Endothelial cell of umbilical vein (primary cell): Measurements from ENCODE around the gene TOP1. TPM values are rescaled to one million over a fixed set of nuclear protein-coding genes. Genes with fewer than 3 reads are reported as not detected.

Source experiments
- BruUV-seq: library from RNA; stranded (reverse); fragments of 400-500 nt; replicated peaks from 2 replicates; lab custom pipeline; 2021; lab: Mats Ljungman, UMichigan
- CTCF ChIA-PET: fragments of 300-600, 350-600 bp; sonication (Branson Sonifier 250); formaldehyde crosslinking; loops from one replicate; lab custom pipeline; 2021; ENCODE audit warnings: antibody characterized with exemption, inconsistent platforms; lab: Charles Lee
- POLR2A ChIA-PET: fragments of 300-600, 350-600 bp; sonication (Branson Sonifier 250); formaldehyde crosslinking; loops from one replicate; lab custom pipeline; 2021; ENCODE audit warnings: antibody characterized with exemption, inconsistent platforms; lab: Charles Lee
- DNase-seq: peaks from one replicate; pipeline ENCODE4 v3.0.0-alpha.2; 2011; ENCODE audit warnings: low read depth, low spot score
- FAIRE-seq: peaks from 2 replicates; lab custom pipeline; 2011; peaks lifted over from hg19 to GRCh38; lab: Jason Lieb, UNC
- H2AFZ ChIP-seq: 2 replicates; pipeline ENCODE4 v1.6.0; 2012; ENCODE audit warnings: low read depth, low read length, control low read depth, inconsistent platforms
- H3K27ac ChIP-seq: 2 replicates; pipeline ENCODE4 v1.5.1; 2011; ENCODE audit warnings: low read depth, mild to moderate bottlenecking, control low read depth, low read length, moderate library complexity; ENCODE audit not compliant: insufficient read depth
- H3K27me3 ChIP-seq, 2 experiments: 2 replicates each; pipeline versions ENCODE4 v1.6.0 to v1.6.1; 2011; ENCODE audit warnings: low read length in 2 of 2, mixed read lengths in 1 of 2; ENCODE audit not compliant: control insufficient read depth in 2 of 2, insufficient read depth in 2 of 2
- H3K36me3 ChIP-seq, 2 experiments: 2 replicates in 1 of 2; 3 replicates in 1 of 2; pipeline ENCODE4 v1.5.1; 2011; ENCODE audit warnings: low read length in 2 of 2, mild to moderate bottlenecking in 1 of 2, moderate library complexity in 1 of 2; ENCODE audit not compliant: control insufficient read depth in 2 of 2, insufficient read depth in 2 of 2; ENCODE audit errors: extremely low read depth in 1 of 2
- H3K4me1 ChIP-seq: 3 replicates; pipeline ENCODE4 v1.5.1; 2011; ENCODE audit warnings: mild to moderate bottlenecking, low read length; ENCODE audit not compliant: control insufficient read depth, insufficient read depth; ENCODE audit errors: extremely low read depth
- H3K4me2 ChIP-seq: 2 replicates; pipeline ENCODE4 v1.6.1; 2011; ENCODE audit warnings: low read length, control low read depth, mixed read lengths; ENCODE audit not compliant: insufficient read depth
- H3K4me3 ChIP-seq, 3 experiments: fragments of 200-600 bp in 1 of 3; sonication (generic), shearing (Covaris generic) in 1 of 3; replicated peaks in 1 of 3; 2 replicates each; pipeline ENCODE4 v1.5.1; 2011 to 2016; ENCODE audit warnings: control low read depth in 3 of 3, low read length in 3 of 3, mild to moderate bottlenecking in 2 of 3, inconsistent platforms in 1 of 3, low read depth in 1 of 3, moderate library complexity in 1 of 3; ENCODE audit not compliant: insufficient read depth in 1 of 3
- H3K79me2 ChIP-seq: 2 replicates; pipeline ENCODE4 v1.6.0; 2012; ENCODE audit warnings: low read length, inconsistent platforms; ENCODE audit not compliant: control insufficient read depth, insufficient read depth
- H3K9ac ChIP-seq: replicated peaks from 2 replicates; pipeline ENCODE3; 2011; ENCODE audit warnings: low read length, control low read depth; ENCODE audit not compliant: insufficient read depth; ENCODE audit errors: extremely low read depth
- H3K9me1 ChIP-seq: replicated peaks from 3 replicates; pipeline ENCODE4 v1.6.0; 2011; ENCODE audit warnings: mild to moderate bottlenecking, low read length; ENCODE audit not compliant: control insufficient read depth, insufficient read depth; ENCODE audit errors: extremely low read depth
- H3K9me3 ChIP-seq: replicated peaks from 2 replicates; pipeline ENCODE4 v1.5.1; 2012; ENCODE audit warnings: low read length, inconsistent platforms; ENCODE audit not compliant: control insufficient read depth, insufficient read depth
- H4K20me1 ChIP-seq: replicated peaks from 2 replicates; pipeline ENCODE3; 2011; ENCODE audit warnings: mild to moderate bottlenecking, low read length; ENCODE audit not compliant: control insufficient read depth, insufficient read depth; ENCODE audit errors: extremely low read depth
- EZH2 ChIP-seq: IDR thresholded peaks from 2 replicates; pipeline ENCODE4 v1.6.1; 2012; ENCODE audit warnings: borderline replicate concordance, low read depth, mild to moderate bottlenecking, moderate library complexity, low read length, inconsistent platforms; ENCODE audit not compliant: severe bottlenecking
- FOS ChIP-seq: IDR thresholded peaks from 2 replicates; pipeline ENCODE4 v1.6.1; 2011; ENCODE audit warnings: mild to moderate bottlenecking, low read length, moderate library complexity, borderline replicate concordance; ENCODE audit not compliant: insufficient read depth
- GATA2 ChIP-seq: IDR thresholded peaks from 2 replicates; pipeline ENCODE4 v1.7.0; 2011; ENCODE audit warnings: low read depth, mild to moderate bottlenecking, moderate library complexity, mixed read lengths, low read length; ENCODE audit not compliant: insufficient read length, insufficient read depth
- JUN ChIP-seq: IDR thresholded peaks from 2 replicates; pipeline ENCODE4 v1.6.1; 2011; ENCODE audit warnings: borderline replicate concordance, low read depth; ENCODE audit not compliant: insufficient read length, insufficient read depth
- MYC ChIP-seq: IDR thresholded peaks from one replicate; pipeline ENCODE4 v1.6.1; 2011; ENCODE audit warnings: mild to moderate bottlenecking, low read depth, low read length
- POLR2A ChIP-seq: IDR thresholded peaks from 2 replicates; pipeline ENCODE4 v1.6.1; 2012; ENCODE audit warnings: low read depth, mild to moderate bottlenecking, control low read depth, low read length
- POLR2AphosphoS5 ChIP-seq: IDR thresholded peaks from 2 replicates; pipeline ENCODE4 v1.6.1; 2012; ENCODE audit warnings: low read depth, mild to moderate bottlenecking, control low read depth, low read length, moderate library complexity; ENCODE audit not compliant: insufficient read depth
- dilution Hi-C: fragments of 300-500 bp; cut with MboI; formaldehyde crosslinking; loops from one replicate; pipeline ENCODE4 v1.15.0; 2019; ENCODE audit warnings: low sequenced_read_pairs; ENCODE audit not compliant: extremely low pct_ligation_motif_present
- intact Hi-C: fragments of 100-400 bp; cut with micrococcal nuclease; formaldehyde crosslinking; loops from one replicate; pipeline ENCODE4 v1.10.0; 2022
- polyA plus RNA-seq, 4 experiments: library from polyadenylated mRNA; depleted of rRNA in 3 of 4; stranded (reverse) in 3 of 4; unstranded in 1 of 4; fragments of >200 nt; gene quantifications; 2 replicates each; pipeline versions ENCODE4 v1.2.1 to v1.2.3, GENCODE V29; 2011 to 2012; ENCODE audit warnings: missing spikeins in 1 of 4
- total RNA-seq: library from RNA; stranded (reverse); gene quantifications from 2 replicates; pipeline ENCODE4 v1.2.3, GENCODE V29; 2021
- TF ChIP-seq, protein P1 (sequence below), 2 donors: IDR thresholded peaks; 1 replicate in 1 of 2; 2 replicates in 1 of 2; pipeline ENCODE4 v1.5.1; 2011; ENCODE audit warnings: low read length in 2 of 2, mild to moderate bottlenecking in 2 of 2, moderate library complexity in 2 of 2, control low read depth in 1 of 2, inconsistent platforms in 1 of 2, low read depth in 1 of 2; ENCODE audit not compliant: insufficient read depth in 1 of 2; ENCODE audit errors: extremely low read depth in 1 of 2
- TF ChIP-seq, protein P2 (sequence below): IDR thresholded peaks from 2 replicates; pipeline ENCODE4 v1.6.1; 2011; ENCODE audit not compliant: insufficient read depth, insufficient read length

TOP1 gene
- total and polyA plus RNA-seq, 2 donors (not counting 3 experiments of a cell fraction or from before 2014, with no cell fraction given): 7.0 to 77.4 TPM

DNA sequence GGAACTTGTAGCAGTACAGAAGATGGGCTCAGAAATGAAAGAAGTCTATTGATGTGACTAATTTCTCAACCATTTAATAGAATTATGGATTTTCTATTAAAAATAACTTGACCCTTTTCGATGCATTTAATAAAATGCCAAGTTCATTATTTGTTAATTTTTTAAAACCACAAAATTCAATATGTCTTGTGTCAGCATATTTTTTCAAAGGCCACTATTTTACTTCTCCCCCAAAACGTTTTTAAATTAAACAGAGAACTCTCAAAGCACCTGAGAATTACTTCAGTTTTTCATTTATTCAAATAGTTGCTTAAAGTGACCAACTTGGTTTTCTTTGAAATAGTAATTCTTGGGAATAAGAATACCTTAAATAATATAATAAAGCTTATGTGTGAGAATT, 8.6 kb downstream of the TOP1 start:
- Histone ChIP-seq H3K4me1 (peaks cover 10% of the 10 kb centered on the region), H3K4me2 (no peak overlapping the region), H3K27ac (no peak overlapping the region), H3K36me3 (no peaks in the 10 kb centered on the region), H3K9me1 (no peaks in the 10 kb centered on the region), H3K27me3 (no peaks in the 10 kb centered on the region), H4K20me1 (peaks cover 20% of the 10 kb centered on the region), H3K9ac (no peak overlapping the region), H3K4me3 (no peak overlapping the region), H2AFZ (no peak overlapping the region), H3K9me3 (no peaks in the 10 kb centered on the region), H3K79me2 (peaks cover 99% of the 10 kb centered on the region)
- intact Hi-C loops (no loop called here), dilution Hi-C loops (no loop called here)
- ChIA-PET CTCF (interaction anchor here (1.1 to 4.4 kb wide), 8 partner anchors 9 to 58 kb away, joined by 3 to 23 read pairs (median 4); no protein-coding TSS in a partner anchor), POLR2A (no interaction called here)
- FAIRE-seq: no peak
- BruUV-seq: no TSS peak
- no peak for DNase-seq
- no peak for TF ChIP-seq MYC
- TF ChIP-seq, protein P1, sequence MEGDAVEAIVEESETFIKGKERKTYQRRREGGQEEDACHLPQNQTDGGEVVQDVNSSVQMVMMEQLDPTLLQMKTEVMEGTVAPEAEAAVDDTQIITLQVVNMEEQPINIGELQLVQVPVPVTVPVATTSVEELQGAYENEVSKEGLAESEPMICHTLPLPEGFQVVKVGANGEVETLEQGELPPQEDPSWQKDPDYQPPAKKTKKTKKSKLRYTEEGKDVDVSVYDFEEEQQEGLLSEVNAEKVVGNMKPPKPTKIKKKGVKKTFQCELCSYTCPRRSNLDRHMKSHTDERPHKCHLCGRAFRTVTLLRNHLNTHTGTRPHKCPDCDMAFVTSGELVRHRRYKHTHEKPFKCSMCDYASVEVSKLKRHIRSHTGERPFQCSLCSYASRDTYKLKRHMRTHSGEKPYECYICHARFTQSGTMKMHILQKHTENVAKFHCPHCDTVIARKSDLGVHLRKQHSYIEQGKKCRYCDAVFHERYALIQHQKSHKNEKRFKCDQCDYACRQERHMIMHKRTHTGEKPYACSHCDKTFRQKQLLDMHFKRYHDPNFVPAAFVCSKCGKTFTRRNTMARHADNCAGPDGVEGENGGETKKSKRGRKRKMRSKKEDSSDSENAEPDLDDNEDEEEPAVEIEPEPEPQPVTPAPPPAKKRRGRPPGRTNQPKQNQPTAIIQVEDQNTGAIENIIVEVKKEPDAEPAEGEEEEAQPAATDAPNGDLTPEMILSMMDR (IDR thresholded peaks at IDR 0.05; ENCODE audit: extremely low read depth in 1 of 2, insufficient read depth in 1 of 2, low read depth in 1 of 2, low read length in 2 of 2): no peak
- TF ChIP-seq JUN: no peak
- no peak for TF ChIP-seq POLR2AphosphoS5
- TF ChIP-seq, protein P2, sequence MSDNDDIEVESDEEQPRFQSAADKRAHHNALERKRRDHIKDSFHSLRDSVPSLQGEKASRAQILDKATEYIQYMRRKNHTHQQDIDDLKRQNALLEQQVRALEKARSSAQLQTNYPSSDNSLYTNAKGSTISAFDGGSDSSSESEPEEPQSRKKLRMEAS: no peak
- TF ChIP-seq POLR2A: no peak
- TF ChIP-seq EZH2: no peak
- TF ChIP-seq GATA2: no peak
- TF ChIP-seq FOS: no peak
